Common myeloid progenitor, CD34-positive (primary cell): ENCODE measurements around the gene DCAF16. TPM values are rescaled to one million over a fixed set of nuclear protein-coding genes. Genes with fewer than 3 reads are reported as not detected.
"Not testable (repeated sequence)": the region's sequence is repeated elsewhere in the genome, so short reads cannot be mapped to it uniquely, and the experiment has no call there.

Experiments used
- CTCF ChIA-PET: fragments of 350-600 bp; sonication (Branson Sonifier 250); formaldehyde crosslinking; loops from one replicate; lab custom pipeline; 2021; ENCODE audit warnings: antibody characterized with exemption; lab: Charles Lee
- POLR2A ChIA-PET: fragments of 350-600 bp; sonication (Branson Sonifier 250); formaldehyde crosslinking; loops from one replicate; lab custom pipeline; 2021; ENCODE audit warnings: antibody characterized with exemption; lab: Charles Lee
- DNase-seq, 3 donors: peaks; one replicate each; pipeline versions ENCODE4 v3.0.0 to v3.0.0-alpha.2; 2013
- H3K27ac ChIP-seq, 2 experiments: 1 replicate in 1 of 2; 2 replicates in 1 of 2; pipeline ENCODE4 v1.7.0; 2013; ENCODE audit warnings: inconsistent platforms in 2 of 2, low read length in 2 of 2, mild to moderate bottlenecking in 2 of 2, low read depth in 1 of 2, moderate library complexity in 1 of 2; ENCODE audit not compliant: severe bottlenecking in 2 of 2, insufficient read depth in 1 of 2, poor library complexity in 1 of 2
- H3K27me3 ChIP-seq, 5 experiments: replicated peaks in 2 of 5; 1 replicate in 3 of 5; 2 replicates in 2 of 5; pipeline versions ENCODE4 v1.6.1 to v1.7.0; 2013; ENCODE audit warnings: low read length in 4 of 5, mild to moderate bottlenecking in 2 of 5, moderate library complexity in 2 of 5, inconsistent platforms in 1 of 5; ENCODE audit not compliant: insufficient read depth in 5 of 5, control insufficient read depth in 4 of 5
- H3K36me3 ChIP-seq, 4 experiments: 1 replicate in 2 of 4; 2 replicates in 2 of 4; pipeline versions ENCODE4 v1.6.1 to v1.7.0; 2013; ENCODE audit warnings: low read length in 3 of 4, control low read depth in 1 of 4, mild to moderate bottlenecking in 1 of 4; ENCODE audit not compliant: control insufficient read depth in 4 of 4, insufficient read depth in 4 of 4
- H3K4me1 ChIP-seq, 4 experiments: 1 replicate in 3 of 4; 2 replicates in 1 of 4; pipeline versions ENCODE4 v1.6.1 to v1.7.1; 2013; ENCODE audit warnings: low read length in 3 of 4, mild to moderate bottlenecking in 3 of 4, control low read depth in 1 of 4, inconsistent platforms in 1 of 4, moderate library complexity in 1 of 4; ENCODE audit not compliant: control insufficient read depth in 4 of 4, insufficient read depth in 4 of 4; ENCODE audit errors: control extremely low read depth in 1 of 4
- H3K4me3 ChIP-seq, 7 experiments: 1 replicate in 4 of 7; 2 replicates in 3 of 7; pipeline versions ENCODE4 v1.5.1 to v1.7.0; 2013; ENCODE audit warnings: mild to moderate bottlenecking in 7 of 7, low read length in 6 of 7, moderate library complexity in 6 of 7, inconsistent platforms in 2 of 7, low read depth in 2 of 7, control low read depth in 1 of 7; ENCODE audit not compliant: insufficient read depth in 4 of 7, control insufficient read depth in 1 of 7; ENCODE audit errors: extremely low read depth in 1 of 7
- H3K9me3 ChIP-seq, 5 experiments: 1 replicate in 4 of 5; 2 replicates in 1 of 5; pipeline versions ENCODE4 v1.6.1 to v1.7.1; 2013; ENCODE audit warnings: low read length in 4 of 5, mild to moderate bottlenecking in 2 of 5, inconsistent platforms in 1 of 5, low read depth in 1 of 5, moderate library complexity in 1 of 5; ENCODE audit not compliant: control insufficient read depth in 4 of 5, insufficient read depth in 2 of 5; ENCODE audit errors: control extremely low read depth in 1 of 5
- WGBS: methylation state at CpG from one replicate; pipeline ENCODE4 v1.1.5; 2013; ENCODE audit not compliant: insufficient coverage; 5-methylcytosine and 5-hydroxymethylcytosine counted together
- polyA plus RNA-seq: library from polyadenylated mRNA; unstranded; fragments of 120-200 nt; gene quantifications from one replicate; pipeline ENCODE4 v1.2.1, GENCODE V29; 2013

The DCAF16 gene
- polyA plus RNA-seq = 43.4 TPM

GRCh38 chr4:17810260-17811077 lies at the start of gene DCAF16, which contains the start of gene NCAPG:
Gene DCAF16 (minus strand): TSS chr4:17810757. CDS start chr4:17804141, 6,616 bp downstream.
Gene NCAPG (plus strand): TSS chr4:17810979. CDS start chr4:17811078, 99 bp downstream.
- Histone ChIP-seq H3K27ac (peak within 1 kb of the TSS; percentile 96 to 98), H3K4me3 (peak within 1 kb of the TSS; percentile 85 to 99 (median 94)), H3K4me1 (peaks cover 18 to 65% (median 39%) of the 10 kb centered on the region in 4 experiments), H3K27me3 (no peaks in the 10 kb centered on the region), H3K9me3 (no peaks in the 10 kb centered on the region), H3K36me3 (peaks cover 0 to 7% (median 4%) of the 10 kb centered on the region in 4 experiments)
- peak; percentile 99 to 100 (median 99) for DNase-seq
- ChIA-PET POLR2A (interaction anchor here (0.6 to 0.7 kb wide), 3 partner anchors 28 to 232 kb away, joined by 3 to 4 read pairs (median 3); partner anchors contain the start of gene MED28), CTCF (interaction anchor here (0.8 to 3.8 kb wide), 5 partner anchors 13 to 783 kb away, joined by 3 to 30 read pairs (median 3); no protein-coding TSS in a partner anchor)
- 0% methylated on average over 68 of the region's 69 CpGs for WGBS

GRCh38 chr4:17859793-17860406 lies 49.3 kb upstream of the DCAF16 start:
- no peak overlapping the region for H3K4me3 ChIP-seq
- no peaks in the 10 kb centered on the region for H3K27me3 ChIP-seq
- no peak overlapping the region for H3K27ac ChIP-seq
- DNase-seq = no peak
- H3K9me3 ChIP-seq = peaks cover 0 to 12% (median 4%) of the 10 kb centered on the region in 5 experiments
- 100% methylated on average over 4 of the region's 5 CpGs for WGBS
- ChIA-PET CTCF (no interaction called here), POLR2A (no interaction called here)
- peaks cover 0 to 8% (median 0%) of the 10 kb centered on the region in 4 experiments for H3K36me3 ChIP-seq
- no peaks in the 10 kb centered on the region for H3K4me1 ChIP-seq

- H3K27me3 ChIP-seq = no peaks in the 10 kb centered on the region
- H3K36me3 ChIP-seq = no peaks in the 10 kb centered on the region
- no peak overlapping the region for H3K4me3 ChIP-seq
- no peaks in the 10 kb centered on the region for H3K9me3 ChIP-seq
- ChIA-PET CTCF (no interaction called here), POLR2A (no interaction called here)
- H3K4me1 ChIP-seq = no peaks in the 10 kb centered on the region
- no peak overlapping the region for H3K27ac ChIP-seq
- DNase-seq = no peak
- 100% methylated on average over 1 of the region's 3 CpGs for WGBS
These were observed 43.5 kb upstream of the DCAF16 start for GRCh38 chr4:17854036-17854435.

DNA sequence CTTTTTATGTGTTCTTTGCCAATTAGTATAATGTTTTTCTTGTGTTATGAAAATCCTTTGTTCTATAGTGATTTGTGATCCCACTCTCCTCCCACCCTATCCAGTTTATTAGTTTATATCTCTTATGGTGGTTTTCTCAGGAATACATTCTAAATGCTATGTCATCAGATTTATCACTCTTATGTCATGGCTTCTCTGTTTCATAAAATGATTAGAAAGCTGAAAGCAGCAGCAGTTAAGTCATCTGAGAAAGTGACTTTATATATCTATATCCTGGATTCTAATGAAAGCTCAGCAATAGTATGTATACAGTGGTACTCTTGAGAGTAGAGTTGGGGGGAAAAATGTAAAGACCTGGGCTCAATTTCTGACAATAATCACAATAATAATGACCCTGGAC lies 41.4 kb upstream of the DCAF16 start:
- no peaks in the 10 kb centered on the region for H3K9me3 ChIP-seq
- POLR2A ChIA-PET = interaction anchor here (0.6 to 0.7 kb wide), 2 partner anchors 31 to 209 kb away, joined by 4 to 5 read pairs; no protein-coding TSS in a partner anchor

DNA sequence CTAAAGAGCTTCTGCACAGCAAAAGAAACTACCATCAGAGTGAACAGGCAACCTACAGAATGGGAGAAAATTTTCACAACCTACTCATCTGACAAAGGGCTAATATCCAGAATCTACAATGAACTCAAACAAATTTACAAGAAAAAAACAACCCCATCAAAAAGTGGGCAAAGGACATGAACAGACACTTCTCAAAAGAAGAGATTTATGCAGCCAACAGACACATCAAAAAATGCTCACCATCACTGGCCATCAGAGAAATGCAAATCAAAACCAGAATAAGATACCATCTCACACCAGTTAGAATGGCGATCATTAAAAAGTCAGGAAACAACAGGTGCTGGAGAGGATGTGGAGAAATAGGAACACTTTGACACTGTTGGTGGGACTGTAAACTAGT lies 39.7 kb upstream of the DCAF16 start:
- CTCF ChIA-PET, POLR2A ChIA-PET, H3K9me3 ChIP-seq, H3K27ac ChIP-seq, H3K4me3 ChIP-seq, H3K27me3 ChIP-seq, H3K4me1 ChIP-seq, DNase-seq: not testable (repeated sequence)
- H3K36me3 ChIP-seq = peaks cover 0 to 15% (median 3%) of the 10 kb centered on the region in 4 experiments
- WGBS = no CpG with 5 or more reads among the region's 1 CpG

More for the DNA sequence above, 41.4 kb upstream of the DCAF16 start:
- CTCF ChIA-PET = interaction anchor here (0.7 kb wide), 1 partner anchor 9 kb away, joined by 3 read pairs; no protein-coding TSS in a partner anchor
- H3K36me3 ChIP-seq = peaks cover 0 to 4% (median 0%) of the 10 kb centered on the region in 4 experiments
- no peaks in the 10 kb centered on the region for H3K27me3 ChIP-seq
- no peak for DNase-seq
- H3K4me1 ChIP-seq = no peaks in the 10 kb centered on the region
- H3K4me3 ChIP-seq = no peak overlapping the region
- no peak overlapping the region for H3K27ac ChIP-seq

DNA sequence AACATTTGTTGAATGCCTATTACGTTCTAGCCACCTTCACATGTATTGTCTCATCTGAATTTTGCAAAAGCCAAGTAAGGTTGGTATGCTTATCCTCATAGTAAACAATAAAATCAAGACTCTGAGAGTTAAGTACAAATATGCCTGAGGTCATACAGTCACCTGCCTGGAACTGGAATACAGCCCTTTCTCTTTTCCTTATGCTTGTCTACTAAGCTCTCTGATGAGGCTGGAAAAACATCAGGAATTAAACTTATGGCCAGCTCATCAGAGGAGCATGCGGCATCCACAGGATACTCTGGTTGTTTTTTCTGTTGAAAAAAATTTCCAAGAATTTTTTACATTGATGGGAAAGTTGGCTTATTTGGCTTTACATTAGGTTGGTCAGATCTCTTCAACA lies 35.7 kb upstream of the DCAF16 start:
- no peak overlapping the region for H3K4me3 ChIP-seq

More for the DNA sequence above, 35.7 kb upstream of the DCAF16 start:
- no peaks in the 10 kb centered on the region for H3K9me3 ChIP-seq
- POLR2A ChIA-PET = no interaction called here
- DNase-seq = no peak
- no peaks in the 10 kb centered on the region for H3K4me1 ChIP-seq
- no peak overlapping the region for H3K27ac ChIP-seq
- no peaks in the 10 kb centered on the region for H3K27me3 ChIP-seq
- H3K36me3 ChIP-seq = peaks cover 2 to 52% (median 16%) of the 10 kb centered on the region in 4 experiments
- WGBS = 100% methylated on average over 1 of the region's 2 CpGs
- CTCF ChIA-PET = no interaction called here
